PC-9 (cell line): Measurements from ENCODE around the gene ARID5B. TPM values are rescaled to one million over a fixed set of nuclear protein-coding genes. Genes with fewer than 3 reads are reported as not detected.

Source experiments
- BruUV-seq: library from RNA; stranded (reverse); fragments of 400-500 nt; replicated peaks from 2 replicates; lab custom pipeline; 2021; lab: Mats Ljungman, UMichigan
- CTCF ChIA-PET: fragments of 300-600 bp; sonication (Branson Sonifier 250); formaldehyde crosslinking; loops from one replicate; lab custom pipeline; 2022; ENCODE audit warnings: antibody characterized with exemption; lab: Charles Lee
- POLR2A ChIA-PET: fragments of 300-600 bp; sonication (Branson Sonifier 250); formaldehyde crosslinking; loops from one replicate; lab custom pipeline; 2022; ENCODE audit warnings: antibody characterized with exemption; ENCODE audit not compliant: unreplicated experiment; lab: Charles Lee
- DNase-seq, 2 experiments: peaks; one replicate each; pipeline versions ENCODE4 v3.0.0 to v3.0.0-alpha.2; 2015 to 2022; ENCODE audit warnings: mixed read lengths in 1 of 2
- H2AFZ ChIP-seq: fragments of 200-600 bp; sonication (generic); 2 replicates; pipeline ENCODE4 v1.8.1; 2017; ENCODE audit warnings: antibody characterized with exemption
- H3F3A ChIP-seq: fragments of 200-600 bp; sonication (generic); 2 replicates; pipeline ENCODE4 v1.8.1; 2017; ENCODE audit warnings: antibody characterized with exemption, mild to moderate bottlenecking, low read depth; ENCODE audit not compliant: insufficient read depth
- H3K27ac ChIP-seq: fragments of 200-600 bp; sonication (generic); 2 replicates; pipeline ENCODE4 v1.6.1; 2016; ENCODE audit warnings: mixed run types
- H3K27me3 ChIP-seq: fragments of 200-600 bp; sonication (generic); 2 replicates; pipeline ENCODE4 v1.6.1; 2016; ENCODE audit warnings: low read depth, mixed run types; ENCODE audit not compliant: insufficient read depth
- H3K36me3 ChIP-seq: fragments of 200-600 bp; sonication (generic); 2 replicates; pipeline ENCODE4 v1.6.1; 2016; ENCODE audit warnings: low read depth, mixed run types
- H3K4me1 ChIP-seq: fragments of 200-600 bp; sonication (generic); replicated peaks from 2 replicates; pipeline ENCODE4 v1.6.1; 2016; ENCODE audit warnings: mixed run types; ENCODE audit not compliant: insufficient read depth
- H3K4me2 ChIP-seq: fragments of 200-600 bp; sonication (generic); 2 replicates; pipeline ENCODE4 v1.6.1; 2017; ENCODE audit warnings: mixed run types
- H3K4me3 ChIP-seq: fragments of 200-600 bp; sonication (generic); 2 replicates; pipeline ENCODE4 v1.6.1; 2016; ENCODE audit warnings: mixed run types
- H3K79me2 ChIP-seq: fragments of 200-600 bp; sonication (generic); 2 replicates; pipeline ENCODE4 v1.6.1; 2017; ENCODE audit warnings: low read depth, mixed run types
- H3K9me2 ChIP-seq: fragments of 200-600 bp; sonication (generic); 2 replicates; pipeline ENCODE4 v1.8.1; 2017; ENCODE audit warnings: mild to moderate bottlenecking; ENCODE audit not compliant: insufficient read depth
- H3K9me3 ChIP-seq: fragments of 200-600 bp; sonication (generic); 2 replicates; pipeline ENCODE4 v1.8.1; 2016; ENCODE audit warnings: low read depth; ENCODE audit not compliant: insufficient read depth
- H4K20me1 ChIP-seq: fragments of 200-600 bp; sonication (generic); 2 replicates; pipeline ENCODE4 v1.8.1; 2017; ENCODE audit not compliant: insufficient read depth
- EZH2 ChIP-seq: fragments of 200-600 bp; sonication (generic); IDR thresholded peaks from 2 replicates; pipeline ENCODE4 v1.8.0; 2017; ENCODE audit warnings: antibody characterized with exemption, low read depth
- intact Hi-C: fragments of 100-400 bp; cut with micrococcal nuclease; formaldehyde crosslinking; loops from one replicate; pipeline ENCODE4 v1.10.0; 2022; ENCODE audit not compliant: unreplicated experiment
- total RNA-seq: library from RNA; stranded (reverse); gene quantifications from 2 replicates; pipeline ENCODE4 v1.2.3, GENCODE V29; 2021
- TF ChIP-seq, protein P1 (sequence below): fragments of 200-600 bp; sonication (generic); conservative IDR thresholded peaks from 2 replicates; pipeline ENCODE4 v1.6.1; 2017; ENCODE audit warnings: mixed run types, antibody characterized with exemption, mild to moderate bottlenecking, moderate library complexity

Gene ARID5B
- total RNA-seq, 1 experiment from 2014 or later: 7.4 TPM

DNA sequence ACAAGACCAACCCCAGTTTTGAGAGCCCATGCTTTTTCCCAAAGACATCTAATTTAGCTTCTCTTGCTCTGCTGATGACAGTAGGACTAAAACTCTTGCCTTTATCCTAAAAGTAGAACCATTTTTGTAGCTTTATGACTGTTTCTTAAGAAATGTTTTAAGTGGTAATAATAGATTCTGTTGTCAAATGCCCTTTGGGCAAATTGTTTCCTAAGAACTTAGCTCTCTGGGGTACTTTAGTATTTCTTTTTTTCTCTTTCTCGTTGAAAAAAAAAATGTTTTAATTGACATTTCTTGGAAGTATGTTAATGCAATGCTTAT is 157.4 kb downstream of the ARID5B start:
- no peaks in the 10 kb centered on the region for H4K20me1 ChIP-seq
- POLR2A ChIA-PET: no interaction called here
- no peak overlapping the region for H3K27ac ChIP-seq
- H3K27me3 ChIP-seq: no peaks in the 10 kb centered on the region
- no peaks in the 10 kb centered on the region for H3K9me2 ChIP-seq
- H3K9me3 ChIP-seq: no peaks in the 10 kb centered on the region
- no peak overlapping the region for H3K4me2 ChIP-seq
- no peaks in the 10 kb centered on the region for H3K4me1 ChIP-seq
- no peak for TF ChIP-seq EZH2
- TF ChIP-seq, protein P1, sequence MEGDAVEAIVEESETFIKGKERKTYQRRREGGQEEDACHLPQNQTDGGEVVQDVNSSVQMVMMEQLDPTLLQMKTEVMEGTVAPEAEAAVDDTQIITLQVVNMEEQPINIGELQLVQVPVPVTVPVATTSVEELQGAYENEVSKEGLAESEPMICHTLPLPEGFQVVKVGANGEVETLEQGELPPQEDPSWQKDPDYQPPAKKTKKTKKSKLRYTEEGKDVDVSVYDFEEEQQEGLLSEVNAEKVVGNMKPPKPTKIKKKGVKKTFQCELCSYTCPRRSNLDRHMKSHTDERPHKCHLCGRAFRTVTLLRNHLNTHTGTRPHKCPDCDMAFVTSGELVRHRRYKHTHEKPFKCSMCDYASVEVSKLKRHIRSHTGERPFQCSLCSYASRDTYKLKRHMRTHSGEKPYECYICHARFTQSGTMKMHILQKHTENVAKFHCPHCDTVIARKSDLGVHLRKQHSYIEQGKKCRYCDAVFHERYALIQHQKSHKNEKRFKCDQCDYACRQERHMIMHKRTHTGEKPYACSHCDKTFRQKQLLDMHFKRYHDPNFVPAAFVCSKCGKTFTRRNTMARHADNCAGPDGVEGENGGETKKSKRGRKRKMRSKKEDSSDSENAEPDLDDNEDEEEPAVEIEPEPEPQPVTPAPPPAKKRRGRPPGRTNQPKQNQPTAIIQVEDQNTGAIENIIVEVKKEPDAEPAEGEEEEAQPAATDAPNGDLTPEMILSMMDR: no peak
- CTCF ChIA-PET: no interaction called here
- H3F3A ChIP-seq: no peaks in the 10 kb centered on the region
- H3K79me2 ChIP-seq: no peaks in the 10 kb centered on the region
- H2AFZ ChIP-seq: no peak overlapping the region
- H3K4me3 ChIP-seq: no peak overlapping the region
- intact Hi-C loops: no loop called here
- 0 out of 2 replicates have a peak, but pooled peaks cover 9% of the 10 kb centered on the region for H3K36me3 ChIP-seq
- no peak for DNase-seq
- BruUV-seq: no TSS peak

DNA sequence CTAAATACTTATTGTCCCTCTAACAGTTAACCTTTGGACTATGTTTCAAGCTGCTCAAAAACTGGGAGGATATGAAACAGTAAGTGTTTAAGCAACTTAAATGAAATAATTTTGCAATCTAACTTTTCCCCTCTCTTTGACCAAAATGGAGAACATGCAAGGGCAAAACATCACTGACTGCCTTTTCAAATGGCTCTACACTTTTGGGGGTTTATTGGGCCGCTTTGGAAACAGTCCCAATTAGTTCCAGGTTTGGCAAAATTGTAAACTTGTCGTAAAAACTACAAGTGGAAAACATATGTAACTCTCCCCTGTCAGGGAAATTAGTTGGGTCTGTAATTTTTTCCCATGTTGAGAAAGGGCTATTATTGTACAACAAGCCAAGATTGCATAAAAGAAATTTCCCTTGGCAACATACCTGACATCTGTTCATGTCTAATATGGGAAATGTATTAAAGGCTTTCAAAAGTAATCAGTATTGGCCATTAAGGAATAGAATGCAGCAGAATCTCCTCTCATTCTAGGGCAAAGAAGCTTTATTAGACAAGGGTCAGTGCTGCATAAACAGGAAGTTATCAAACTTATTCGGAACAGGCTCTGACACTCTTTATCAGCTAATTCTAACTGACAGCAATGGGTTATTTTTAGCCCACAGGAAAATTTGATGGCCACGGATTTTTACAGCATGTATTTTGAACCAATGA is 157.9 kb downstream of the ARID5B start:
- H3K9me3 ChIP-seq: no peaks in the 10 kb centered on the region
- BruUV-seq: no TSS peak

DNA sequence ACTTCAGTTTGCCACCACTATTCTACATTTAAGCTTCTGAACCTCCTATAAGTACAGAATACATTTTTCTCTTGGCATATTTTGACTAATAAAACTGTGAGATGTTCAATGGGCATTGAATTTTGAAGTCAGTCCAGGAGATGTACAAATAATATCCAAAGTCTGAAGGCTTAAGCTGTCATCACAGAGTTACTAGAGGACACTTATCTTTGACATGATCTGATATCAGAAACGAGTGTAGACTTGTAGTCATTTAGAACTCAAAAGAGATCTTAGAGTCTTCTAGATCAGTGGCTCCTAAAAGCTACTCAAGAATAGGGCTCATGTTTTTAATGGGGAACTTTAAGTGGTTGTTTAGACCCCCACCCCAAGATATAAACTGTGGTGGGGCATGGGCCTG is 160.5 kb downstream of the ARID5B start:
- Histone ChIP-seq H3K4me2 (no peak overlapping the region), H3K4me1 (no peaks in the 10 kb centered on the region), H3K4me3 (no peak overlapping the region), H3K36me3 (0 out of 2 replicates have a peak, but pooled peaks cover 9% of the 10 kb centered on the region), H3K79me2 (no peaks in the 10 kb centered on the region), H3F3A (no peaks in the 10 kb centered on the region), H3K9me2 (no peaks in the 10 kb centered on the region), H3K27me3 (no peaks in the 10 kb centered on the region), H2AFZ (no peak overlapping the region), H3K9me3 (no peaks in the 10 kb centered on the region), H4K20me1 (no peaks in the 10 kb centered on the region), H3K27ac (no peak overlapping the region)
- BruUV-seq: no TSS peak
- ChIA-PET CTCF (interaction anchor here (0.5 kb wide), 1 partner anchor 1072 kb away, joined by 4 read pairs; no protein-coding TSS in a partner anchor), POLR2A (no interaction called here)
- TF ChIP-seq EZH2: no peak
- TF ChIP-seq, protein P1: no peak
- DNase-seq: no peak
- intact Hi-C loops: no loop called here

More for the DNA sequence above, 157.9 kb downstream of the ARID5B start:
- Histone ChIP-seq H3K4me2 (no peak overlapping the region), H3K9me2 (no peaks in the 10 kb centered on the region), H3K27me3 (no peaks in the 10 kb centered on the region), H2AFZ (no peak overlapping the region), H4K20me1 (no peaks in the 10 kb centered on the region), H3K36me3 (0 out of 2 replicates have a peak, but pooled peaks cover 9% of the 10 kb centered on the region), H3K79me2 (no peaks in the 10 kb centered on the region), H3K4me3 (no peak overlapping the region), H3F3A (no peaks in the 10 kb centered on the region), H3K27ac (no peak overlapping the region), H3K4me1 (no peaks in the 10 kb centered on the region)
- DNase-seq: no peak
- intact Hi-C loops: no loop called here
- ChIA-PET POLR2A (no interaction called here), CTCF (no interaction called here)
- TF ChIP-seq, protein P1: no peak
- TF ChIP-seq EZH2: no peak
